Hypothalamus (tissue), 51 donors: ENCODE measurements around the gene ANKRD12.
A peak's percentile ranks its signal among the peaks of the same experiment; 100 is the strongest.

Experiments
- DNase-seq, 51 donors: peaks; one replicate each; lab custom pipeline; 2025; lab: John Stamatoyannopoulos, UW

ANKRD12 gene

GRCh38 chr18:9333441-9334328 is 197.1 kb downstream of the ANKRD12 start:
- DNase-seq, result peak in 15 of 51 donors; percentile 5 to 72 (median 21)

- DNase-seq, result peak; percentile 33 to 96 (median 89)
These were observed 197.9 kb downstream of the ANKRD12 start, which contains the start of gene TWSG1 for GRCh38 chr18:9334329-9334972. Gene TWSG1, plus strand, starts transcription at chr18:9334773. Its CDS starts 2,457 bp downstream, at chr18:9337230.

GRCh38 chr18:9334973-9335696 is 198.6 kb downstream of the ANKRD12 start:
- DNase-seq, result peak in 36 of 51 donors; percentile 11 to 68 (median 49)
